Heart left ventricle (tissue), 16 donors: ENCODE data around the gene GCFC2. TPM values are rescaled to one million over a fixed set of nuclear protein-coding genes. Genes with fewer than 3 reads are reported as not detected.

Source experiments
- ATAC-seq, 4 donors: fragments of 200-7000 bp; cut with Tn5 transposase; one replicate each; pipeline ENCODE4 v1.9.1; 2020 to 2022; ENCODE audit warnings: moderate library complexity in 4 of 4, mild to moderate bottlenecking in 3 of 4, moderate number of reproducible peaks in 1 of 4
- DNase-seq, 5 donors: peaks; one replicate each; pipeline ENCODE4 v3.0.0-alpha.2; 2020
- H3K27ac ChIP-seq, 12 donors: fragments of 200-600 bp; sonication (generic) in 4 of 12; one replicate each; pipeline versions ENCODE4 v1.5.0 to v1.8.0; 2016 to 2022; ENCODE audit warnings: mild to moderate bottlenecking in 2 of 12
- H3K27me3 ChIP-seq, 9 donors: fragments of 200-600 bp; sonication (generic) in 2 of 9; one replicate each; pipeline versions ENCODE4 v1.5.1 to v1.8.0; 2016 to 2022; ENCODE audit warnings: mild to moderate bottlenecking in 3 of 9
- H3K36me3 ChIP-seq, 9 donors: fragments of 200-600 bp; sonication (generic) in 2 of 9; one replicate each; pipeline versions ENCODE4 v1.5.0 to v1.8.0; 2018 to 2022; ENCODE audit warnings: mild to moderate bottlenecking in 2 of 9
- H3K4me1 ChIP-seq, 12 donors: fragments of 200-600 bp; sonication (generic) in 4 of 12; one replicate each; pipeline versions ENCODE4 v1.5.0 to v1.8.0; 2016 to 2022; ENCODE audit warnings: mild to moderate bottlenecking in 3 of 12
- H3K4me3 ChIP-seq, 12 donors: fragments of 200-600 bp; sonication (generic) in 4 of 12; one replicate each; pipeline versions ENCODE4 v1.5.0 to v1.8.0; 2017 to 2022; ENCODE audit warnings: mild to moderate bottlenecking in 9 of 12, moderate library complexity in 4 of 12
- H3K9me3 ChIP-seq, 12 donors: fragments of 200-600 bp; sonication (generic) in 4 of 12; one replicate each; pipeline versions ENCODE4 v1.5.0 to v1.8.0; 2016 to 2022; ENCODE audit warnings: mild to moderate bottlenecking in 1 of 12
- POLR2A ChIP-seq, 2 donors: fragments of 450-650 bp; IDR thresholded peaks; one replicate each; pipeline ENCODE4 v1.6.1; 2017; ENCODE audit warnings: antibody characterized with exemption in 2 of 2, mild to moderate bottlenecking in 2 of 2, moderate library complexity in 2 of 2
- WGBS, 4 donors: extraction: QIAGEN DNeasy Blood & Tissue Kit in 2 of 4; methylation state at CpG; one replicate each; pipeline versions ENCODE4 v1.1.5 to v1.1.7; 2013 to 2018; 5-methylcytosine and 5-hydroxymethylcytosine counted together
- intact Hi-C, 10 donors: fragments of 100-400 bp; cut with DNase I; formaldehyde crosslinking; loops; one replicate each; pipeline versions ENCODE4 v1.11.1 to v1.14.2; 2022
- polyA plus RNA-seq, 2 donors: library from polyadenylated mRNA; stranded (reverse); fragments of 200-250 nt; gene quantifications; one replicate each; pipeline ENCODE4 v1.2.3, GENCODE V29; 2013
- total RNA-seq, 9 donors: library from RNA; depleted of rRNA in 2 of 9; stranded (reverse); fragments of >200 nt in 2 of 9; fragmentation: NEBNext Ultra II Directional in 3 of 9; extraction: Animal tissue kit (Norgen Biotek cat#: 25700) in 3 of 9; gene quantifications; one replicate each; pipeline versions ENCODE4 v1.1.0 to v1.2.4, GENCODE V29; 2016 to 2023
- TF ChIP-seq, protein P1 (sequence below), 12 donors: fragments of 200-600 bp; sonication (generic) in 4 of 12; IDR thresholded peaks; one replicate each; pipeline versions ENCODE4 v1.5.0 to v1.8.0; 2018 to 2022; ENCODE audit warnings: antibody characterized with exemption in 12 of 12, mild to moderate bottlenecking in 5 of 12
- donor health status: ischemic (EF 13 %, LVEDD 7.1; RV severe dilation, severe dysfunction).
- donor health status: healthy with polysubstance abuse.
- donor health status: DM: no; HTN: yes; CAD: no.
- donor health status: DM: no; HTN: no; CAD: no.
- donor health status: ischemic (EF 25% LVEDD 6.9; RV normal size, moderate dysfunction).
- donor health status: ischemic (EF 25% LVEDD 5.7; RV mildly dilated, moderate dysfunction).
- donor health status: healthy.
- donor health status: DM: yes; HTN: yes; CAD: no.
- donor health status: ischemic (EF 35%, LVEDD 5.7; RV mildly dilated, moderate dysfunction).
- donor health status: nonischemic (EF 11% LVEDD 7.7; RV severe dilation, severe dysfunction).
- donor health status: DM: yes; HTN: yes; CAD: no.
- donor health status: PGD.
- donor health status: ischemic (EF 29% LVEDD 5.4; RV normal size, mild dysfunction).
- donor health status: nonischemic (EF 23%, LVEDD 6.1; RV moderate dilation, normal function).

Gene GCFC2
- total and polyA plus RNA-seq, 11 donors = 7.2 to 16.5 (median 13.2) TPM

DNA sequence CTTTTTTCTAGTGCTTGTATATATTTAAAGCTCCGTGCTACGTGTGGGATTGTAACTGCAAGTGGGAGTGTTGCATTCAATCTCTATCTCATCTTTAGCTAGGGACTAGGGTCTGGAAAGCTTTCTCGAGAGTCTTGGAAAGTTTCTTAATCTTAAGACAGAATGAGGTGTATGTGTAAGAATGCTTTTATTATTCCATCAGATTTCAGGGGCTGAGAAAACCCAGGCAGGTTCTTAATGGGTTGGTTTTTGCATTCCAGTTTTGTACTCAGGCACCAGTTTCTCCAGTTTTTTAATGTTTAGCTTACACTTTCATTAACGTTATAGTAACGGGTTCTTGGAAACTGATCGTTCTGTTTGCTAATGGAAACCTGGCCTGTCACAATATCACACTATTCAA, 43.8 kb downstream of the GCFC2 start:
- Histone ChIP-seq H3K4me3 (no peak overlapping the region), H3K9me3 (no peaks in the 10 kb centered on the region), H3K27ac (no peak overlapping the region), H3K27me3 (no peaks in the 10 kb centered on the region), H3K36me3 (peaks cover 0 to 99% (median 75%) of the 10 kb centered on the region in 9 donors), H3K4me1 (no peaks in the 10 kb centered on the region)
- TF ChIP-seq, protein P1, sequence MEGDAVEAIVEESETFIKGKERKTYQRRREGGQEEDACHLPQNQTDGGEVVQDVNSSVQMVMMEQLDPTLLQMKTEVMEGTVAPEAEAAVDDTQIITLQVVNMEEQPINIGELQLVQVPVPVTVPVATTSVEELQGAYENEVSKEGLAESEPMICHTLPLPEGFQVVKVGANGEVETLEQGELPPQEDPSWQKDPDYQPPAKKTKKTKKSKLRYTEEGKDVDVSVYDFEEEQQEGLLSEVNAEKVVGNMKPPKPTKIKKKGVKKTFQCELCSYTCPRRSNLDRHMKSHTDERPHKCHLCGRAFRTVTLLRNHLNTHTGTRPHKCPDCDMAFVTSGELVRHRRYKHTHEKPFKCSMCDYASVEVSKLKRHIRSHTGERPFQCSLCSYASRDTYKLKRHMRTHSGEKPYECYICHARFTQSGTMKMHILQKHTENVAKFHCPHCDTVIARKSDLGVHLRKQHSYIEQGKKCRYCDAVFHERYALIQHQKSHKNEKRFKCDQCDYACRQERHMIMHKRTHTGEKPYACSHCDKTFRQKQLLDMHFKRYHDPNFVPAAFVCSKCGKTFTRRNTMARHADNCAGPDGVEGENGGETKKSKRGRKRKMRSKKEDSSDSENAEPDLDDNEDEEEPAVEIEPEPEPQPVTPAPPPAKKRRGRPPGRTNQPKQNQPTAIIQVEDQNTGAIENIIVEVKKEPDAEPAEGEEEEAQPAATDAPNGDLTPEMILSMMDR (IDR thresholded peaks at IDR 0.05) = no peak
- TF ChIP-seq POLR2A (IDR thresholded peaks at IDR 0.05) = no peak
- WGBS, 4 donors = 85 to 87% (median 86%) methylated on average over 6 of the region's 6 CpGs
- DNase-seq = no peak
- intact Hi-C loops = no loop called here
- ATAC-seq = no peak

DNA sequence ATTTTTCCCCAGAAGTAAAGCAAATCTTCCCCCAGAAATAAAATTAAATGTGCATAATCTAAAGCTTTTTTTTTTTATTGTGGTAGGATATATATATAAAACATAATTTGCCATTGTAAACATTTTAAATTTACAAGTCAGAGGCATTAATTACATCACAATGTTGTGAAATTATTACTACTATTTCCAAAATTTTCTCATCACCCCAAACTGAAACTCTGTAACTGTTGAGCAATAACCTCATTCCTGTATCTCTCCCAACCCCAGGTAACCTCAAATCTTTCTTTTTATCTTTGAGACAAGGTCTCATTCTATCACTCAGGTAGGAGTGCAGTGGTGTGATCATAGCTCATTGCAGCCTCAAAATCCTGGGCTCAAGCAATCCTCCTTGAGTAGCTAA, 52.9 kb downstream of the GCFC2 start:
- Histone ChIP-seq H3K9me3 (peaks cover 0 to 21% (median 2%) of the 10 kb centered on the region in 12 donors), H3K4me1 (no peaks in the 10 kb centered on the region), H3K4me3 (no peak overlapping the region), H3K36me3 (peaks cover 0 to 98% (median 83%) of the 10 kb centered on the region in 9 donors), H3K27me3 (no peaks in the 10 kb centered on the region), H3K27ac (no peak overlapping the region)
- ATAC-seq (no peak), DNase-seq (no peak)
- TF ChIP-seq POLR2A (IDR thresholded peaks at IDR 0.05) = no peak
- TF ChIP-seq, protein P1 (IDR thresholded peaks at IDR 0.05) = no peak
- intact Hi-C loops = loop anchor here in 1 of 10 donors (10.0 kb wide), 1 partner anchor 47 kb away; no protein-coding TSS in a partner anchor

DNA sequence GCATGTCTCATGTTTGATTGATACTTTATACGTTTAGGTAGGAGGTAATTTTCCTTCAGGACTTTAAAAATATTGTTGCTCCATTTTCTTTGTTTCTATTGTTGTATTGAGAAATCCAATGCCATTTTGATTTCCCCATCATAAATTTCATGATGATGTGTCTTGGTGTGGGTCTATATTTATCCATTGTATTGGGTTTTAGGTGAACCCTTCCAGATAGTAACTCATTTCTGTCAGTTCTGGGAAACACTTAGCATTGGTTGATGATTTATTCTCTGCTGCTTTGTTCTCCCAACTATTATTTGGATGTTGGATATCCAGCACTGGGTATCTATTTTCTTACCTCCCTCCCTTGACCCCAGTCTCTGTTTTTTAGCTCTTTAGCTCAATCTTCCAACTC, 54.2 kb downstream of the GCFC2 start:
- intact Hi-C loops = loop anchor here in 1 of 10 donors (10.0 kb wide), 1 partner anchor 48 kb away; no protein-coding TSS in a partner anchor
- Histone ChIP-seq H3K9me3 (peaks cover 0 to 21% (median 2%) of the 10 kb centered on the region in 12 donors), H3K36me3 (peaks cover 0 to 98% (median 90%) of the 10 kb centered on the region in 9 donors), H3K27me3 (no peaks in the 10 kb centered on the region), H3K4me3 (no peak overlapping the region), H3K4me1 (no peaks in the 10 kb centered on the region), H3K27ac (no peak overlapping the region)
- no peak for TF ChIP-seq POLR2A (IDR thresholded peaks at IDR 0.05)
- TF ChIP-seq, protein P1 (IDR thresholded peaks at IDR 0.05) = no peak
- ATAC-seq (no peak), DNase-seq (no peak)
- 85 to 97% (median 96%) methylated on average over 1 of the region's 1 CpG for WGBS, 4 donors

DNA sequence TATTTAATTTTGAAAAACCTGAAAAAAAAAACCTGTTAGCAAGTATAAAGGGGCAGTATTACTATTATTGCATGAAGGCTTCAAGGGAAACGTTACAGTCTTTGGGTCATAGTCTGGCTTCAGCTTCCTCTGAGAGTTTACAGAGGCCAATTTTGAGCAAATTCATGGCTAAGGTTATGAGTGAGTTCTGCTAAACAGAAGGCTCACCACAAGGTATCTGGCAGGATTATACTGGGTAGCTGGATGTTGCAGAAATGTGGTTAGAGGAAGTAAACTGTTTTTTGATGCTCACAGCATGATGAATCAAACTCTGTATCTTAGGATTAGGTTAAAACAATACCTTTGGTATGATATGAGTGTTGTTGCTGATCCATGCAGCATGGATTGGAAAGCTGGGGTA, 54.9 kb downstream of the GCFC2 start:
- H3K27ac ChIP-seq = no peak overlapping the region
- no peak for DNase-seq
- 84 to 92% (median 89%) methylated on average over 1 of the region's 1 CpG for WGBS, 4 donors
- ATAC-seq = no peak
- H3K36me3 ChIP-seq = peaks cover 0 to 98% (median 90%) of the 10 kb centered on the region in 9 donors
- intact Hi-C loops = loop anchor here in 1 of 10 donors (10.0 kb wide), 1 partner anchor 49 kb away; no protein-coding TSS in a partner anchor
- no peaks in the 10 kb centered on the region for H3K27me3 ChIP-seq
- TF ChIP-seq POLR2A (IDR thresholded peaks at IDR 0.05) = no peak
- TF ChIP-seq, protein P1 (IDR thresholded peaks at IDR 0.05) = no peak
- no peaks in the 10 kb centered on the region for H3K4me1 ChIP-seq
- no peak overlapping the region for H3K4me3 ChIP-seq
- H3K9me3 ChIP-seq = peaks cover 0 to 21% (median 2%) of the 10 kb centered on the region in 12 donors
